Suprapubic skin (tissue), 4 donors: ENCODE data around the gene PPIB. TPM values are rescaled to one million over a fixed set of nuclear protein-coding genes. Genes with fewer than 3 reads are reported as not detected.

Experiments used
- DNase-seq, 2 donors: peaks; one replicate each; pipeline ENCODE4 v3.0.0-alpha.2; 2019; ENCODE audit warnings: low spot score in 2 of 2
- H3K27ac ChIP-seq: fragments of 200-600 bp; sonication (generic); one replicate; pipeline ENCODE4 v1.5.1; 2019
- H3K27me3 ChIP-seq: fragments of 200-600 bp; sonication (generic); one replicate; pipeline ENCODE4 v1.5.1; 2019
- H3K36me3 ChIP-seq: fragments of 200-600 bp; sonication (generic); one replicate; pipeline ENCODE4 v1.5.1; 2019
- H3K4me1 ChIP-seq: fragments of 200-600 bp; sonication (generic); one replicate; pipeline ENCODE4 v1.5.1; 2019
- H3K4me3 ChIP-seq: fragments of 200-600 bp; sonication (generic); one replicate; pipeline ENCODE4 v1.5.1; 2019; ENCODE audit warnings: mild to moderate bottlenecking
- H3K9me3 ChIP-seq: fragments of 200-600 bp; sonication (generic); one replicate; pipeline ENCODE4 v1.5.1; 2019
- CTCF ChIP-seq, 2 donors: fragments of 200-600 bp in 1 of 2; fragments of 450-650 bp in 1 of 2; sonication (generic) in 1 of 2; IDR thresholded peaks; one replicate each; pipeline ENCODE4 v1.5.1; 2016 to 2019; ENCODE audit warnings: antibody characterized with exemption in 2 of 2, mild to moderate bottlenecking in 1 of 2, moderate library complexity in 1 of 2
- EP300 ChIP-seq: sonication (generic); formaldehyde crosslinking; IDR thresholded peaks from one replicate; pipeline ENCODE4 v1.6.1; 2017; ENCODE audit warnings: antibody characterized with exemption
- POLR2A ChIP-seq, 2 donors: fragments of 450-650 bp; IDR thresholded peaks; one replicate each; pipeline ENCODE4 v1.6.1; 2017; ENCODE audit warnings: antibody characterized with exemption in 2 of 2, mild to moderate bottlenecking in 2 of 2, moderate library complexity in 2 of 2
- POLR2AphosphoS5 ChIP-seq, 3 donors: sonication (generic); formaldehyde crosslinking; IDR thresholded peaks; one replicate each; pipeline ENCODE4 v1.6.1; 2017; ENCODE audit warnings: antibody characterized with exemption in 3 of 3
- WGBS: methylation state at CpG from one replicate; pipeline ENCODE4 v1.1.5; 2018; 5-methylcytosine and 5-hydroxymethylcytosine counted together
- total RNA-seq, 4 donors: library from RNA; depleted of rRNA; stranded (reverse); fragments of >200 nt; gene quantifications; one replicate each; pipeline ENCODE4 v1.1.0, GENCODE V29; 2016

The PPIB gene
- total RNA-seq, 4 donors from 2014 or later = 124 to 248 (median 180) TPM

DNA sequence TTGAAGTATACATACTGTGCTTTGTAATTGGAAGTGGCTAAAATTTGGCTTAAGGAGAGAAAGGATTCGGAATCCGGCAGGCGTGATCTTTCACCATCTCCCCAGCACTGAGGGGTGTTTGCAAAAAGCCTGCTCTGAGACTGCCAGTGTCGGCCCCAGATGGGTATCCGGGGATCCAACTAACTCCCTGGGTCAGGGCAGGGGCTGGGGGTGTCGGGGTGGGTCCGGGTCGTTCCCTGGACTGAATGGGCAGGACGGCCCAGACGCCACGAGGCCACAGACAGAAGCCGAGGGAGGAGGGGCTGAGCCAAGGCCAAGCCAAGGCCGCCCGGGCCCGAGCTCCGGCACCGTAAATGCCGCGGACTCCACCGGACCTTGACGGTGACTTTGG is 349 bp downstream of the PPIB start:
- H3K27me3 ChIP-seq = no peaks in the 10 kb centered on the region
- TF ChIP-seq POLR2AphosphoS5 (IDR thresholded peaks at IDR 0.05) (no peak), CTCF (IDR thresholded peaks at IDR 0.05) (no peak), EP300 (no peak), POLR2A (IDR thresholded peaks at IDR 0.05) (no peak)
- peaks cover 41% of the 10 kb centered on the region for H3K36me3 ChIP-seq
- H3K4me1 ChIP-seq = peaks cover 45% of the 10 kb centered on the region
- H3K4me3 ChIP-seq = peak overlapping the region; percentile 94
- no peaks in the 10 kb centered on the region for H3K9me3 ChIP-seq
- peak; percentile 79 to 82 for DNase-seq
- 2% methylated on average over 15 of the region's 21 CpGs for WGBS
- peak overlapping the region; percentile 79 for H3K27ac ChIP-seq

DNA sequence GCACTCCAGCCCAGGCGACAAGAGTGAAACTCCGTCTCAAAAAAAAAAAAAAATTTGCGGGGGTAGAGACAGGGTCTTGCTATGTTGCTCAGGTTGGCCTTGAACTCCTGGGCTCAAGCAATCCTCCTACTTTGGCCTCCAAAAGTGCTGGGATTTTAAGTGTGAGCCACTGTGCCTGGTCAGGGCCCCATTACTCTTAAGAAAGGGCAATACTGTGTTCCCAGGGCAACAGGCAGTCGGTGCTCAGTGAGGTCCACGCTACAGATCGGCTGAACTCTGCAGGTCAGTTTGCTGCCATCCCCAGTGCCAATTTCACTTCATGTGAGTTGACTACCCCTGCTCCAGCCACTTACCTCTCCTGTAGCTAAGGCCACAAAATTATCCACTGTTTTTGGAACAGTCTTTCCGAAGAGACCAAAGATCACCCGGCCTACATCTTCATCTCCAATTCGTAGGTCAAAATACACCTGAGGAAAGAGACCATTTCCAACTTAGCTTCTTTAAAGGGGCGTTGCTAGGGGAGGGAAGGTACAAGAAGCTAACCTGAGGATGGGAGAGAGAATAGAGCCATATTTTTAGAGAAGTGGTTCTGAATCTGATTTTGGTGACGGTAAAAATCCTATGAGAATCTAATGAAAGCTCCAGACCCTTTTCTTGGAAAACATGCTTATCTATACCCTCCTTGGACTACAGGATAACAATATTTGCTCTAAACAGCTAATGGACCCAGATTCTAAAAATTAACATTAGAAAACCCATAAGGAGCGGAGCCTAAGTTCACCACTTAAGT is 939 bp downstream of the PPIB start:
- H3K4me1 ChIP-seq = peaks cover 45% of the 10 kb centered on the region
- H3K9me3 ChIP-seq = no peaks in the 10 kb centered on the region
- H3K27ac ChIP-seq = peak overlapping the region; percentile 79
- peaks cover 47% of the 10 kb centered on the region for H3K36me3 ChIP-seq
- DNase-seq = peak in 1 of 2 donors; percentile 7
- no peaks in the 10 kb centered on the region for H3K27me3 ChIP-seq
- TF ChIP-seq POLR2A (IDR thresholded peaks at IDR 0.05) = no peak
- TF ChIP-seq POLR2AphosphoS5 (IDR thresholded peaks at IDR 0.05) = no peak
- TF ChIP-seq CTCF (IDR thresholded peaks at IDR 0.05) = no peak
- TF ChIP-seq EP300 = no peak
- WGBS = 54% methylated on average over 12 of the region's 12 CpGs
- peak overlapping the region; percentile 94 for H3K4me3 ChIP-seq

- Histone ChIP-seq H3K4me3 (no peak overlapping the region), H3K4me1 (peaks cover 36% of the 10 kb centered on the region), H3K36me3 (peaks cover 75% of the 10 kb centered on the region), H3K27me3 (no peaks in the 10 kb centered on the region), H3K27ac (no peak overlapping the region), H3K9me3 (no peaks in the 10 kb centered on the region)
- TF ChIP-seq POLR2AphosphoS5 (IDR thresholded peaks at IDR 0.05) (no peak), CTCF (IDR thresholded peaks at IDR 0.05) (no peak), EP300 (no peak), POLR2A (IDR thresholded peaks at IDR 0.05) (no peak)
- WGBS = 86% methylated on average over 11 of the region's 11 CpGs
- DNase-seq = peak in 1 of 2 donors; percentile 74
Observed at GRCh38 chr15:64158363-64159134, 4.3 kb downstream of the PPIB start.

GRCh38 chr15:64157599-64158125 is 5.2 kb downstream of the PPIB start:
- H3K36me3 ChIP-seq = peaks cover 75% of the 10 kb centered on the region
- 82% methylated on average over 1 of the region's 1 CpG for WGBS

More at GRCh38 chr15:64157599-64158125, 5.2 kb downstream of the PPIB start:
- no peak overlapping the region for H3K4me3 ChIP-seq
- TF ChIP-seq POLR2AphosphoS5 (IDR thresholded peaks at IDR 0.05) = no peak
- no peak for TF ChIP-seq CTCF (IDR thresholded peaks at IDR 0.05)
- no peak for TF ChIP-seq EP300
- no peak for TF ChIP-seq POLR2A (IDR thresholded peaks at IDR 0.05)
- H3K27ac ChIP-seq = no peak overlapping the region
- H3K4me1 ChIP-seq = peaks cover 43% of the 10 kb centered on the region
- peak in 1 of 2 donors; percentile 26 for DNase-seq
- no peaks in the 10 kb centered on the region for H3K9me3 ChIP-seq
- peaks cover 5% of the 10 kb centered on the region for H3K27me3 ChIP-seq
